GM12878 (cell line): Measurements from ENCODE around the gene UBE2E2. TPM values are rescaled to one million over a fixed set of nuclear protein-coding genes. Genes with fewer than 3 reads are reported as not detected.
A peak's percentile ranks its signal among the peaks of the same experiment; 100 is the strongest.

ENCODE experiments used
- ATAC-seq: fragments of 200-7000 bp; cut with Tn5 transposase; 3 replicates; pipeline ENCODE4 v1.9.1; 2020; ENCODE audit warnings: mild to moderate bottlenecking, moderate library complexity
- BruUV-seq: library from RNA; stranded (reverse); fragments of 400-500 nt; replicated peaks from 2 replicates; lab custom pipeline; 2021; lab: Mats Ljungman, UMichigan
- CTCF ChIA-PET: fragments of 300-600 bp; sonication (Branson Sonifier 250); formaldehyde crosslinking; extraction: SDS; loops from one replicate; lab custom pipeline; 2021; ENCODE audit warnings: inconsistent platforms; lab: Yijun Ruan, JAX
- POLR2A ChIA-PET: fragments of 350-600 bp; formaldehyde crosslinking; extraction: SDS; loops from one replicate; lab custom pipeline; 2021; ENCODE audit warnings: inconsistent platforms; lab: Charles Lee
- RAD21 ChIA-PET: fragments of 300-600 bp; sonication (Branson Sonifier 250); formaldehyde crosslinking; loops from one replicate; lab custom pipeline; 2023; ENCODE audit warnings: antibody characterized with exemption; ENCODE audit not compliant: unreplicated experiment; lab: Charles Lee
- SMC1A ChIA-PET: fragments of 300-600 bp; sonication (Branson Sonifier 250); formaldehyde crosslinking; loops from one replicate; lab custom pipeline; 2023; ENCODE audit not compliant: unreplicated experiment, uncharacterized antibody; lab: Charles Lee
- DNase-seq: peaks from one replicate; pipeline ENCODE4 v3.0.0-alpha.2; 2011; ENCODE audit warnings: low read depth, low spot score
- FAIRE-seq: peaks from 3 replicates; lab custom pipeline; 2011; peaks lifted over from hg19 to GRCh38; lab: Jason Lieb, UNC
- H2AFZ ChIP-seq: 2 replicates; pipeline ENCODE4 v1.6.0; 2011; ENCODE audit warnings: low read depth, low read length, control low read depth; ENCODE audit not compliant: control insufficient read depth
- H3K27ac ChIP-seq: 2 replicates; pipeline ENCODE4 v1.5.1; 2011; ENCODE audit warnings: control low read depth; ENCODE audit not compliant: control insufficient read depth, insufficient read depth
- H3K27me3 ChIP-seq, 2 experiments: replicated peaks in 1 of 2; 2 replicates each; pipeline versions ENCODE4 v1.6.0 to v1.6.1; 2011; ENCODE audit warnings: low read length in 1 of 2; ENCODE audit not compliant: control insufficient read depth in 2 of 2, insufficient read depth in 2 of 2
- H3K36me3 ChIP-seq, 2 experiments: 2 replicates each; pipeline ENCODE4 v1.5.1; 2011; ENCODE audit warnings: low read length in 1 of 2; ENCODE audit not compliant: control insufficient read depth in 2 of 2, insufficient read depth in 2 of 2
- H3K4me1 ChIP-seq: 2 replicates; pipeline ENCODE4 v1.6.1; 2011; ENCODE audit warnings: mild to moderate bottlenecking, low read length, moderate library complexity, mixed read lengths; ENCODE audit not compliant: control insufficient read depth, insufficient read depth
- H3K4me2 ChIP-seq: 2 replicates; pipeline ENCODE4 v1.6.0; 2011; ENCODE audit warnings: control low read depth; ENCODE audit not compliant: control insufficient read depth, insufficient read depth
- H3K4me3 ChIP-seq: fragments of 200-600 bp; sonication (generic); 2 replicates; pipeline ENCODE4 v1.5.1; 2016
- H3K79me2 ChIP-seq: 2 replicates; pipeline ENCODE4 v1.6.0; 2011; ENCODE audit warnings: low read length; ENCODE audit not compliant: control insufficient read depth, insufficient read depth
- H3K9ac ChIP-seq: 2 replicates; pipeline ENCODE4 v1.8.0; 2011; ENCODE audit warnings: low read length, control low read depth, mixed read lengths; ENCODE audit not compliant: control insufficient read depth, insufficient read depth
- H3K9me3 ChIP-seq: replicated peaks from 3 replicates; pipeline ENCODE4 v1.5.1; 2011; ENCODE audit warnings: mild to moderate bottlenecking, low read length; ENCODE audit not compliant: control insufficient read depth, insufficient read depth
- H4K20me1 ChIP-seq: 2 replicates; pipeline ENCODE4 v1.6.0; 2011; ENCODE audit not compliant: control insufficient read depth, insufficient read depth
- ASH2L ChIP-seq: fragments of 300-600, 200-600 bp; sonication (generic); IDR thresholded peaks from 2 replicates; pipeline ENCODE4 v1.6.1; 2017; ENCODE audit warnings: low read depth, mild to moderate bottlenecking, borderline replicate concordance
- BCL11A ChIP-seq: IDR thresholded peaks from 2 replicates; pipeline ENCODE4 v1.6.1; 2011; ENCODE audit warnings: low read depth, low read length
- E2F4 ChIP-seq: IDR thresholded peaks from 2 replicates; pipeline ENCODE4 v1.6.1; 2012; ENCODE audit warnings: low read depth, low read length, improper control_type of control experiment
- ELK1 ChIP-seq: IDR thresholded peaks from 2 replicates; pipeline ENCODE4 v1.6.1; 2012; ENCODE audit warnings: low read depth, low read length, improper control_type of control experiment
- EP300 ChIP-seq, 2 experiments: fragments of 150-350 bp in 1 of 2; IDR thresholded peaks; 2 replicates each; pipeline ENCODE4 v1.6.1; 2011 to 2012; ENCODE audit warnings: low read depth in 2 of 2, low read length in 2 of 2, borderline replicate concordance in 1 of 2, improper control_type of control experiment in 1 of 2, inconsistent platforms in 1 of 2; ENCODE audit not compliant: control insufficient read depth in 1 of 2
- FOXM1 ChIP-seq: IDR thresholded peaks from 2 replicates; pipeline ENCODE4 v1.6.1; 2012; ENCODE audit warnings: low read depth, mild to moderate bottlenecking, inconsistent platforms, low read length, moderate library complexity
- MEF2B ChIP-seq: fragments of 450-650 bp; IDR thresholded peaks from 2 replicates; pipeline ENCODE4 v1.6.1; 2018; ENCODE audit warnings: mild to moderate bottlenecking, moderate library complexity; ENCODE audit not compliant: partially characterized antibody, poor library complexity, severe bottlenecking
- MYC ChIP-seq: IDR thresholded peaks from 2 replicates; pipeline ENCODE4 v1.6.1; 2011; ENCODE audit warnings: mild to moderate bottlenecking, low read length, moderate library complexity, inconsistent platforms; ENCODE audit not compliant: insufficient read depth, insufficient replicate concordance, insufficient read length, severe bottlenecking
- RCOR1 ChIP-seq: conservative IDR thresholded peaks from 2 replicates; pipeline ENCODE4 v1.6.1; 2012; ENCODE audit warnings: low read depth, low read length, improper control_type of control experiment
- SRF ChIP-seq, 2 experiments: IDR thresholded peaks; 2 replicates each; pipeline ENCODE4 v1.6.1; 2011; ENCODE audit warnings: low read depth in 2 of 2, low read length in 2 of 2, mild to moderate bottlenecking in 1 of 2, moderate library complexity in 1 of 2
- ZNF384 ChIP-seq: IDR thresholded peaks from 2 replicates; pipeline ENCODE4 v1.6.1; 2012; ENCODE audit warnings: low read depth, mild to moderate bottlenecking, low read length, improper control_type of control experiment, borderline replicate concordance
- ZSCAN29 ChIP-seq: fragments of 450-650 bp; IDR thresholded peaks from 2 replicates; pipeline ENCODE4 v1.6.1; 2017; ENCODE audit warnings: mild to moderate bottlenecking, moderate library complexity
- WGBS: methylation state at CpG from one replicate; pipeline ENCODE4 v1.1.6; 2016; ENCODE audit warnings: low lambda C conversion rate; ENCODE audit not compliant: insufficient replicate concordance, insufficient coverage; ENCODE audit errors: missing lambda C conversion rate; 5-methylcytosine and 5-hydroxymethylcytosine counted together
- in situ Hi-C: fragments of 300-500 bp; cut with MboI; formaldehyde crosslinking; loops from 9 replicates; pipeline ENCODE4 v1.14.3; 2018; ENCODE audit warnings: mixed read lengths
- intact Hi-C: fragments of 100-400 bp; cut with micrococcal nuclease; formaldehyde crosslinking; loops from one replicate; pipeline ENCODE4 v1.14.2; 2022; ENCODE audit not compliant: unreplicated experiment
- polyA plus RNA-seq, 11 experiments: library from polyadenylated mRNA; depleted of rRNA in 4 of 11; unstranded in 6 of 11; stranded (reverse) in 5 of 11; fragments of >200 nt; fragmentation: Nextera tagmentation in 4 of 11; fragmentation: Illumina TruSeq in 1 of 11; extraction: Ambion mirVana in 4 of 11; extraction: Trizol in 1 of 11; gene quantifications; 1 replicate in 1 of 11; 2 replicates in 10 of 11; pipeline versions ENCODE4 v1.2.1 to v1.2.3, GENCODE V29; 2011 to 2016; ENCODE audit warnings: inconsistent platforms in 2 of 11, missing spikeins in 2 of 11, low read depth in 1 of 11
- total RNA-seq, 4 experiments: library from RNA; depleted of rRNA in 3 of 4; stranded (reverse); fragments of >200 nt in 3 of 4; fragmentation: Illumina TruSeq in 1 of 4; extraction: Trizol in 1 of 4; gene quantifications; 2 replicates each; pipeline versions ENCODE4 v1.2.1 to v1.2.3, GENCODE V29; 2013 to 2021
- TF ChIP-seq, protein P1 (sequence below): IDR thresholded peaks from 2 replicates; pipeline ENCODE4 v1.6.1; 2012; ENCODE audit warnings: mild to moderate bottlenecking, low read depth, low read length
- TF ChIP-seq, protein P2 (sequence below): fragments of 450-650 bp; IDR thresholded peaks from 2 replicates; pipeline ENCODE4 v1.6.1; 2017; ENCODE audit warnings: mild to moderate bottlenecking

The UBE2E2 gene
- total and polyA plus RNA-seq, 10 of the 15 experiments (the other 5 are each of a cell fraction or from before 2014, with no cell fraction given) = 8.7 to 71.0 (median 36.4) TPM

DNA sequence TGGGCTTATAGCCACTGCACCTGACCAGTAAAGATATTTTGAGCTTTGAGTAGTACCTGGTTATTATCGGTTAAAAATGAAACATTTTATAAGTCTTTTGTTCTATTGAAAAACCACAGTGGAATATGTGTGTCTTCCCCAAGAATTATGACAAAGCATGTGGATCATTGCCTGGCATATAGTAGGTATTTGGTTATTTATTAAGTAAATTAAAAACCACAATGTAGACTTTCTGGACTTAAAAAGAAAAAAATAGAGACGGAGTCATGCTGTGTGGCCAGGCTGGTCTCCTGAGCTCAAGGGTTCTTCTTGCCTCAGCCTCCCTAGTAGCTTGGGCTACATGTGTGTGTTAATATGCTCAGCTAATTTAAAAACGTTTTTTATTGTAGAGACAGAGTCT is 43.5 kb downstream of the UBE2E2 start (continued):
- TF ChIP-seq ZNF384 (no peak), ASH2L (no peak), FOXM1 (no peak), ZSCAN29 (no peak)

DNA sequence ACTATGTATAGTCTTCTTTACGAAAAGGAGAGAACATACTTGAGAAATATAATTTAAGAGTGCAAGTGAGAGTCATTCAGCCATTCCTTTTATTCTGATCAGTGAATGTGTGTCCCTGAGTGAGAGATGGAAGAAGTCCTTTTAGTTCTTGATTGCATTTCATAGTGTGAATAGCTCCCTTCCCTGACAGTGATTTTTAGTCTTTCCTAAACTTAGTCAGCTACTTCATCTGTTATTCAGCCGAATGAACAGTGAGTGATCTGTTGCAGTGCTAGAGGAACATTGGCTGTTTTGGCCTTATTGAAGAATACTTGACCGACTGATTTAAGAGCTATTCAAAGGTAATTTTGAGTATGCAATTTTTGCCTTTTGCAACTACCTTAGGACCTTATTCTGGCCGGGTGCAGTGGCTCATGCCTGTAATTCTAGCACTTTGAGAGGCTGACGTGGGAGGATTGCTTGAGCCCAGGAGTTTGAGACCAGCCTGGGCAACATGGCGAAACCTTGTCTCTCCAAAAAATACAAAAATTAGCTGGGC is 45.5 kb downstream of the UBE2E2 start:
- DNase-seq (no peak), FAIRE-seq (peak; percentile 31), ATAC-seq (no peak)
- SMC1A ChIA-PET = interaction anchor here (0.7 to 2.1 kb wide), 5 partner anchors 10 to 1853 kb away, joined by 3 to 7 read pairs (median 3); no protein-coding TSS in a partner anchor
- Histone ChIP-seq H3K4me2 (no peak overlapping the region), H3K4me1 (peaks cover 4% of the 10 kb centered on the region; the same call in 1 of the 2 replicates), H3K36me3 (no peaks in the 10 kb centered on the region), H3K9ac (no peak overlapping the region), H3K9me3 (no peaks in the 10 kb centered on the region; the same call in 2 of the 3 replicates), H3K27me3 (no peaks in the 10 kb centered on the region), H2AFZ (no peak overlapping the region), H3K4me3 (no peak overlapping the region), H4K20me1 (no peaks in the 10 kb centered on the region), H3K79me2 (peaks cover 24% of the 10 kb centered on the region), H3K27ac (no peak overlapping the region)
- 89% methylated on average over 6 of the region's 6 CpGs for WGBS
- in situ Hi-C loops = no loop called here
- CTCF ChIA-PET = interaction anchor here (1.6 kb wide), 1 partner anchor 9 kb away, joined by 4 read pairs; no protein-coding TSS in a partner anchor
- intact Hi-C loops = no loop called here
- no TSS peak for BruUV-seq
- POLR2A ChIA-PET = interaction anchor here (0.6 to 0.9 kb wide), 2 partner anchors 38 to 590 kb away, joined by 3 read pairs; no protein-coding TSS in a partner anchor
- RAD21 ChIA-PET = interaction anchor here (1.1 kb wide), 1 partner anchor 8 kb away, joined by 3 read pairs; no protein-coding TSS in a partner anchor
- TF ChIP-seq SRF (IDR thresholded peaks at IDR 0.05; ENCODE audit: low read depth in 2 of 2, low read length in 2 of 2) (no peak), MEF2B (no peak), ELK1 (no peak), E2F4 (no peak), MYC (no peak), EP300 (IDR thresholded peaks at IDR 0.05; ENCODE audit: borderline replicate concordance in 1 of 2, control insufficient read depth in 1 of 2, low read depth in 2 of 2, low read length in 2 of 2) (no peak), RCOR1 (no peak), BCL11A (no peak)
- TF ChIP-seq, protein P1, sequence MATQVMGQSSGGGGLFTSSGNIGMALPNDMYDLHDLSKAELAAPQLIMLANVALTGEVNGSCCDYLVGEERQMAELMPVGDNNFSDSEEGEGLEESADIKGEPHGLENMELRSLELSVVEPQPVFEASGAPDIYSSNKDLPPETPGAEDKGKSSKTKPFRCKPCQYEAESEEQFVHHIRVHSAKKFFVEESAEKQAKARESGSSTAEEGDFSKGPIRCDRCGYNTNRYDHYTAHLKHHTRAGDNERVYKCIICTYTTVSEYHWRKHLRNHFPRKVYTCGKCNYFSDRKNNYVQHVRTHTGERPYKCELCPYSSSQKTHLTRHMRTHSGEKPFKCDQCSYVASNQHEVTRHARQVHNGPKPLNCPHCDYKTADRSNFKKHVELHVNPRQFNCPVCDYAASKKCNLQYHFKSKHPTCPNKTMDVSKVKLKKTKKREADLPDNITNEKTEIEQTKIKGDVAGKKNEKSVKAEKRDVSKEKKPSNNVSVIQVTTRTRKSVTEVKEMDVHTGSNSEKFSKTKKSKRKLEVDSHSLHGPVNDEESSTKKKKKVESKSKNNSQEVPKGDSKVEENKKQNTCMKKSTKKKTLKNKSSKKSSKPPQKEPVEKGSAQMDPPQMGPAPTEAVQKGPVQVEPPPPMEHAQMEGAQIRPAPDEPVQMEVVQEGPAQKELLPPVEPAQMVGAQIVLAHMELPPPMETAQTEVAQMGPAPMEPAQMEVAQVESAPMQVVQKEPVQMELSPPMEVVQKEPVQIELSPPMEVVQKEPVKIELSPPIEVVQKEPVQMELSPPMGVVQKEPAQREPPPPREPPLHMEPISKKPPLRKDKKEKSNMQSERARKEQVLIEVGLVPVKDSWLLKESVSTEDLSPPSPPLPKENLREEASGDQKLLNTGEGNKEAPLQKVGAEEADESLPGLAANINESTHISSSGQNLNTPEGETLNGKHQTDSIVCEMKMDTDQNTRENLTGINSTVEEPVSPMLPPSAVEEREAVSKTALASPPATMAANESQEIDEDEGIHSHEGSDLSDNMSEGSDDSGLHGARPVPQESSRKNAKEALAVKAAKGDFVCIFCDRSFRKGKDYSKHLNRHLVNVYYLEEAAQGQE = no peak
- TF ChIP-seq, protein P2, sequence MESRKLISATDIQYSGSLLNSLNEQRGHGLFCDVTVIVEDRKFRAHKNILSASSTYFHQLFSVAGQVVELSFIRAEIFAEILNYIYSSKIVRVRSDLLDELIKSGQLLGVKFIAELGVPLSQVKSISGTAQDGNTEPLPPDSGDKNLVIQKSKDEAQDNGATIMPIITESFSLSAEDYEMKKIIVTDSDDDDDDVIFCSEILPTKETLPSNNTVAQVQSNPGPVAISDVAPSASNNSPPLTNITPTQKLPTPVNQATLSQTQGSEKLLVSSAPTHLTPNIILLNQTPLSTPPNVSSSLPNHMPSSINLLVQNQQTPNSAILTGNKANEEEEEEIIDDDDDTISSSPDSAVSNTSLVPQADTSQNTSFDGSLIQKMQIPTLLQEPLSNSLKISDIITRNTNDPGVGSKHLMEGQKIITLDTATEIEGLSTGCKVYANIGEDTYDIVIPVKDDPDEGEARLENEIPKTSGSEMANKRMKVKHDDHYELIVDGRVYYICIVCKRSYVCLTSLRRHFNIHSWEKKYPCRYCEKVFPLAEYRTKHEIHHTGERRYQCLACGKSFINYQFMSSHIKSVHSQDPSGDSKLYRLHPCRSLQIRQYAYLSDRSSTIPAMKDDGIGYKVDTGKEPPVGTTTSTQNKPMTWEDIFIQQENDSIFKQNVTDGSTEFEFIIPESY = no peak
